NCI-H2196 (cell line): ENCODE data around the gene SAP25.

Experiments
- DNase-seq: peaks from one replicate; lab custom pipeline; 2025; ENCODE audit not compliant: unreplicated experiment; lab: John Stamatoyannopoulos, UW

The SAP25 gene

GRCh38 chr7:100598425-100598824, 24.7 kb upstream of the SAP25 start:
- DNase-seq, result no peak

GRCh38 chr7:100595188-100595587, 21.5 kb upstream of the SAP25 start:
- DNase-seq, result no peak

DNA sequence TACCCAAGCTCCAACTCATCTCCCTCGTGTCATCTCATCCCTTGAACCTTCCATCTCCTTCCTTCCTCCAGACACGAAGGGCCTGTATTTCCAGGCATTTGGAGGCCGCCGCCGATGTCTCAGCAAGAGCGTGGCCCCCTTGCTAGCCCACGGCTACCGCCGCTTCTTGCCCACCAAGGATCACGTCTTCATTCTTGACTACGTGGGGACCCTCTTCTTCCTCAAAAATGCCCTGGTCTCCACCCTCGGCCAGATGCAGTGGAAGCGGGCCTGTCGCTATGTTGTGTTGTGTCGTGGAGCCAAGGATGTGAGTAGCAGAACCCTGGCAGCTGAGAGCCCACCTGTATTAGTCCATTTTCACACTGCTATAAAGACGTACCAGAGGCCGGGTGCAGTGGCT, 17.9 kb upstream of the SAP25 start:
- DNase-seq, result no peak

GRCh38 chr7:100590077-100590737, 16.5 kb upstream of the SAP25 start:
- no peak for DNase-seq

- no peak for DNase-seq
Measured at GRCh38 chr7:100589341-100589947, 15.7 kb upstream of the SAP25 start.

- no peak for DNase-seq
Measured at GRCh38 chr7:100588438-100588837, 14.7 kb upstream of the SAP25 start.

GRCh38 chr7:100586266-100587025, 12.7 kb upstream of the SAP25 start, which contains the start of gene FBXO24:
FBXO24 (plus strand) TSS chr7:100586328; CDS start chr7:100586626, 298 bp downstream.
- peak; percentile 99 for DNase-seq

DNA sequence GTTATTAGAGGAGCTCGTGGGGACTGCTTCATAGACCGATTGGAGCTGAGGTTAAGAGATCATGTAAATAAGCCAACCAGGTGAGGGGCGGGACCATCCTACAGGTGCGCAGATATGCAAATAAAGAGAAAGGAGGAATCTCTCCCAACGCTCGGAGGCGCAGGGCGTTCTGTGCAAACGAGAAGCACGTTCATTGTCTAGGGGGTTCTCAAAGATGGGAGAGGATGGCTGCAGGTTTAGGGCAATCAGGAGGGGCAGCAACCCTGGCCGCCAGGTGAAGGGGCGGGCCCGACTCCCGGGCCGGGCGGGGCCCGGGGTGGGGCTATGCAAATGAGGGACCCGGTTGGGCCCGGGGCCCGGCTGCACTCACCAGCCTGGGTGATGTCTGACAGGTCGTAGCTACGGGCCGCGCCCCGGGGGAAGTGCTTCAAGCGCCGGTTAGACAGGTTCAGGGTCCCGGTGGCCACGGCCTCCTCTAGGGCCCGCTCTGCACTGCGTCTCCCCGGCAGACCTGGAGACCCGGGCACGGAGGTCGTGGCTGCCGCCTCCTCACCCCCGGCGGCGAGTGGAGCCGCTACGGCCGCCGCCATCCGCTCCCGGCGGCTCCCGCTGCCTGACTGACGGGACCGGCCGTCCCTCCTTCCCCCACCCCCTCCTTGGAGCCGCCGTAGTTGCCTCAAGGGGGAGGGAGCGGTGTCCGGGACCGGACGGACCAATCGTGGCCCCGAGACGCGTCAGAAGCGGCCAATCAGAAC, 12.0 kb upstream of the SAP25 start, which contains the start of gene LRCH4:
LRCH4 (minus strand) TSS at position 619 of the 755 bp plus-strand sequence; CDS start at position 590, 29 bp downstream.
- DNase-seq, result peak; percentile 63

GRCh38 chr7:100584683-100585510, 11.2 kb upstream of the SAP25 start:
- peak; percentile 45 for DNase-seq

DNA sequence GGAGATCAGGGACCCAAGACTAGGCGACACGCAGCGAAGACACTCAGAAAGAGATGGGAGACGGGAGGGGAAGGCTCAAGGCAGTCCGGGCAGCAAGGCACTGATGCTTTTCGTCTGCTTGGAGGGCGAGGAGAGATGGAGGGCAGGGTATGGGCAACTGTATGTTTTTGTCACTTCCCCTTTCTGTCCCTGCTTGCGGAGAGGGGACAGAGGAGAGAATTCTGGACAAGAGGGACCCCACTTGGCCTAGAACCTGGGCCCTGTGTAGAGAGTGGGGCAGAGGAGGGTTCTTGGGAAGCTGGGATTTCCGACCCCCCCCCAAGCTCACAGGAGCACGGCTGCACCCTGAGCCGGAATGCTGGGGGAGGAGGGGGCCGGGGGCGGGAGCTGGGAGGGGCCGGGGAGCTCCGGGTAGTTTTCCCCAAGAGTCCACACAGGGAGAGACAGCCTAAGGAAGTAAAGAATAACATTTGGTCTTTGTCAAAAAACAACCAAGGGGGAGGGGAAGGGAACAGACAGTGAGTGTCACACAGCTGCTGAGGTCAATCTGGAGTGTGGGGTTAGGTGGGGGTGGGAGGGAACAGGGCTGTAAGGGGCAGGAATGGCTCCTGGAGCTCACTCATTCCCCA, 10.5 kb upstream of the SAP25 start:
- DNase-seq, result no peak

- no peak for DNase-seq
Measured at GRCh38 chr7:100583132-100584053, 9.7 kb upstream of the SAP25 start.

DNA sequence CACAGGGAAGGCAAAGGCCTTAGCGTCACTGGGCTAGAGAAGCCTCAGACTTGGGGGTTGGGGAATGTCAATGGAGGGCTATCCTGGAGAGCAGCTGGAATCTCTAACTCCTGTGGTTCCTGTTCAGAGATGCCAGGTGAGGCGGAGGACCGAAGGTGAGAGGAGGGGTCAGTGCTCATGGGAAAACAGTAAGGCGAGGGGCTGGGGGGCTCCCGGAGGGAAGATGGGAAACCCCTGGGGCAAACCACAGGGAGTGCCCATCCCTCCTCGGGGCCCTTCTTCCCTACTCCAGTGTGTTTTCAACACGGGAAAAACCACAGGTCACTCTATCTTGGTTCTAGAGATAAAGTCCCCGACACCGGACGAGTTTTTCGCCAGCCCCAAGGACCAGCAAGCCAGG, 8.9 kb upstream of the SAP25 start:
- no peak for DNase-seq

- DNase-seq, result no peak
Measured at GRCh38 chr7:100582041-100582579, 8.4 kb upstream of the SAP25 start.

DNA sequence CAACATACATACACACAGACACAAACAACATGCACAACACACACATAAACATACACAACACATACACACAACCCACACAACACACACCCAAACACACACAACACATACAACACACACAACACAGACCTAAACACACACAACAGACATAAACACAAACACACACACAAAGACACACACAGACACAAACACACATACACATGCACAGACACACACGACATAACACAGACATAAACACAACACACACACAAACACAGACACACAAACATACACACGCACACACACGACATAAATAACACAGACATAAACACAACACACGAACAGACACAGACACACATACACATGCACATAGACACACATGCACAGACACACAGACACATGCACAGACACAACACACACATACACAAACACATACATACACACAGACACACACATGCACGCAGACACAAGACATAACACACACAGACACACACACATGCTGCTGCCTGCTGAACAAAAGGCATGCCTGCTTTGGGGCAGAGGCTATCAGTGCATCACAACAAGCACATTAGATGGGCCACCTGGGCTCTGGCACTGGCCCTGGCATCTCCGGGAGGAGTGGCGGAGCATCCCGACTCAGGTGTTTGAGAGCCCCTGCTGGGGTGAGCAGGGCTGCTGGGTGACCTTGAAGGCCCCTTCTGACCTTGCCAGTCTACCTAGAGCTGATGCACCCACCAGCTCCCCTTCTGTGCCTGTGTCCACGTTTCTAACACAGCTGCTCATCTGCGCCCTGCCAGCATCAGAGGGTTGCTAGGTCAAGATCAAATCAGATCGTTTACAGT, 7.0 kb upstream of the SAP25 start:
- DNase-seq, result no peak

DNA sequence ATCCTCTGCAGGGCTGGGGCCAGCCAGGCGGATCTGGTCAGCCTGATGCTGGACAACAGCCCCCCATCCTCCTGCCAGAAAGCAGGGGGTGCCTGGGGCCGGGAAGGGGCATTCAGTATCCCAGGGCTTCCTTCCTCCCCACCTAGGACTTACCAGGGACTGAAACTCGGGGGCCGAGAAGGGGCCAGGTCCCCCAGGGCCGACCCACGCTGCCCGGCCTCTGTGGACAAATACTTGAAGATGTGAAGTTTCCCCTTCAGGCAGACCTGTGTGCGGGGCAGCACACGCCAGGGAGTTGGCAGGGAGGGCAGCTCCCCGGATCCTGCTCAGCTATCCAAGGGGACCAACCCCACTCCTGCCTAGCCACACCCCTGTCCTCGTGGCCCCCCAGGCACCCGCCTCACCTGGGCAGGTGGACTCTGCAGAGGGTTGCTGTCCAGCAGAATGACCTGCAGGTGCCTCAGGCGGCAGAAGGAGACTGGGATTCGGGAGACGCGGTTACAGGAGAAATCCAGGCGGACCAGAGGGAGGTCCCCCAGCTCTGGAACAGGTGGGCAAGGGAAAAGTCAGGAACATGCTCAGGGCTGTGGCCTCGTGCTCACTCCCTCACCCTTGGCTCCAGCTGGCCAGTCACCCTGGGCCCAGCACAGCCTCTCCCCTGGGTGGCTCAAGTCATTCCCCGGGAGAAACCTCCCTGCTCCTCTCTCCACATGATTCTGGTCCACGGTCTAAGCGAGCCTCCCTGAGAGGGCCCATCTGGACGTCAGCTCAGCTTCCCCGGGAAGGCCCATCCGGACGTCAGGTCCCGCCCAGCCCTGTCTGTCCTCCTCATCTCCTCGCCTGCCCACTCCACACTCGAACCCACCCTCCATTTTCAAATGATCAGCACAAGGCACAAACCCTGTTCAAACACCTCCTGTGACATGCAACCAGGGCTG, 4.8 kb upstream of the SAP25 start:
- DNase-seq, result no peak

DNA sequence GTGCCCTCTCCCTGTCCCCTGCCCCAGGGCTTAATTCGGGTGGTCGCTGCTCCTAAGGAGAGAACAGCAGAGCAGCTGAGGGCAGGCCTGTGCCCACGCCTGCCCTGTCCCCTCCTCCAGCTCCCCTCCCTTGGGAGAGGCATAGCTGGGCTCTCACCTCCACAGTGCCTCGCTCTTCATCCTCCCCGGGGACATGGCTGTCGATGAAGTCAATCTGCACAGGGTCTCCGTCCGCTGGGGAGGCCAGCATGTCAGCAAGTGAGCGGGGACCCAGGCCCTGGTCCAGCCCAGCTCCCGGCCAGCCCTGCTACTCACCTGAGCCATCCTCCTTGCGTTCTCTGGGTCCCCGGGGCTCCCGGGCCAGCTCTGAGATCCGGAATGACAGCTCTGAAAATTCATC, 3.8 kb upstream of the SAP25 start:
- DNase-seq, result no peak

DNA sequence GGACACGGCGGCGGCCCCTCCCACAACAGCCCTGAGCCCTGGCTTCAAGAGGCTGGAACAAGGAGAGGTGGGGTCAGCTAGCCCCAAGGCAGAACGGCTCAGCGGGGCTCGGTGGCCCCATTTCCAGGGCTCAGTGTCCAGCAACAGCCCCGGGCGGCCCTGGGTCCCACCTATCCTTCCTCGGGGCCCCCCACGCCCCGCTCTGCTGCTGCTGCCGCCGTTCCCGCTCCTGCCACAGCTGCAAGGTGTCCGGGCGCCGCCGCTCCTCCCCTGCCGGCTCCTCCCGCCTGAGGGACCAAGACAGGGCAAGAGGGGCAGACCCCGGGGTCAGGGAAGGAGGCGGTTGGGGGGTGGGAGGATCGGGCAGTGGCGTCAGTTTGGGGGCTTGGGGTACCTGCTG, 3.4 kb upstream of the SAP25 start:
- DNase-seq, result no peak
